RWPE1 (cell line): ENCODE results near the gene CDH3.

ENCODE experiments used
- CTCF ChIA-PET: fragments of 350-600 bp; sonication (Branson Sonifier 250); formaldehyde crosslinking; extraction: SDS; loops from one replicate; lab custom pipeline; 2021; lab: Yijun Ruan, JAX
- POLR2A ChIA-PET: fragments of 400-600 bp; formaldehyde crosslinking; extraction: SDS; loops from one replicate; lab custom pipeline; 2020; ENCODE audit warnings: antibody characterized with exemption; ENCODE audit not compliant: low non-redundant PET; lab: Yijun Ruan, JAX
- DNase-seq: peaks from one replicate; pipeline ENCODE4 v3.0.0; 2012; ENCODE audit warnings: low spot score
- H3K27ac ChIP-seq: fragments of 450-650 bp; 2 replicates; pipeline ENCODE4 v1.5.1; 2017
- TF ChIP-seq, protein P1 (sequence below): fragments of 450-650 bp; conservative IDR thresholded peaks from 2 replicates; pipeline ENCODE4 v1.5.1; 2017; ENCODE audit warnings: low read depth, mild to moderate bottlenecking

The CDH3 gene

DNA sequence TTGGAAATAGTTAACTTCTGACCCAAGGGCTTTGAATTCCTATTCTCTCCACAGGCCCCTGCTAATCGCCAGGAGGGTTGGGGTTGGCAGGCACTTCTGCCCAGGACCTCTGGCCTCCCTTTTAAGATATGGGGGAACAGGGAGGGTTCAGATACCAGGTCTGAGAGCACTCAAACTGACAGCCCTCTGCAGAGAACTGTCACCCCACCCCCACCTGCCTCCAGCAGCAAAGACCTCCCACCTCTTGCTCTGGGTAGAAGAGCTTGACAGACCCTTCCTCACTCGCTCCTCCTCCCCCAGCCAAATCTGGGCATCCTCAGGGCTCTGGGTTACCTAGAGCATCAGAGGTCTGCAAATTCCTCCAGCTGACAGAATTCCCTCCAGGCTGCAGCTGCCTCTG is 11.6 kb downstream of the CDH3 start:
- ChIA-PET POLR2A (no interaction called here), CTCF (interaction anchor here (2.1 kb wide), 1 partner anchor 12 kb away, joined by 9 read pairs; no protein-coding TSS in a partner anchor)
- peak overlapping the region; percentile 99 for H3K27ac ChIP-seq
- no peak for DNase-seq
- TF ChIP-seq, protein P1, sequence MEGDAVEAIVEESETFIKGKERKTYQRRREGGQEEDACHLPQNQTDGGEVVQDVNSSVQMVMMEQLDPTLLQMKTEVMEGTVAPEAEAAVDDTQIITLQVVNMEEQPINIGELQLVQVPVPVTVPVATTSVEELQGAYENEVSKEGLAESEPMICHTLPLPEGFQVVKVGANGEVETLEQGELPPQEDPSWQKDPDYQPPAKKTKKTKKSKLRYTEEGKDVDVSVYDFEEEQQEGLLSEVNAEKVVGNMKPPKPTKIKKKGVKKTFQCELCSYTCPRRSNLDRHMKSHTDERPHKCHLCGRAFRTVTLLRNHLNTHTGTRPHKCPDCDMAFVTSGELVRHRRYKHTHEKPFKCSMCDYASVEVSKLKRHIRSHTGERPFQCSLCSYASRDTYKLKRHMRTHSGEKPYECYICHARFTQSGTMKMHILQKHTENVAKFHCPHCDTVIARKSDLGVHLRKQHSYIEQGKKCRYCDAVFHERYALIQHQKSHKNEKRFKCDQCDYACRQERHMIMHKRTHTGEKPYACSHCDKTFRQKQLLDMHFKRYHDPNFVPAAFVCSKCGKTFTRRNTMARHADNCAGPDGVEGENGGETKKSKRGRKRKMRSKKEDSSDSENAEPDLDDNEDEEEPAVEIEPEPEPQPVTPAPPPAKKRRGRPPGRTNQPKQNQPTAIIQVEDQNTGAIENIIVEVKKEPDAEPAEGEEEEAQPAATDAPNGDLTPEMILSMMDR, result no peak

DNA sequence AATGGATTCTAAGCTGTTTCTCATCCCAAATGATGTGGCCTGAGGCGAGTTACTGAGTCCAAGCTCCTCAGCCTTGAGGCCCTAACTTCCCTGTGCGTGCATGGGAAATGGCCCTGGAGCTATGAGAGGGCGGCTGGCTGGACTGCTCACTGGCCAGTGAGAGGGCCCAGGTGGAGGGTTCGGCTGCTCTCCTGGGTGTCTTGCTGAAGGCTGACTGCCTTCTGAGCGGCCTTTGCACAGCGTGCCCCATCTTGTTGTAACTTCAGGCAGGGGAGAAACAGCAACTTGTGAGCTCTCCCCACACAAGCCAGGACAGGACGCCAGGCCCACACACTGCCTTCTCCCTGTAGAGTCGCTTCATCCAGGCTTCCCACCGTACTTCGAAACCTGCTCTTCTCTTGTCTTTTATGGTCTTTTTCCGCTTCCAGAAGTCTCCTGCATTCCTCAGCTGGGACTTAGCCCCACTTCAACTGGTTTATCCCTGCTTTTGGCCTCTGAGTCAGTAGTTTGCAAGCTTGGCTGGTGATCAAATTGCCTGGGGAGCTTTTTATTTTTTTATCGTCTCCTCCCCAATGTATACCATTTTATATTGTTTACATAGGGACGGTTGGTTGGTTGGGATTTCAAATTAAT is 13.3 kb downstream of the CDH3 start:
- peak; percentile 94 for DNase-seq
- H3K27ac ChIP-seq, result peak overlapping the region; percentile 99
- ChIA-PET POLR2A (interaction anchor here (0.6 to 1.2 kb wide), 3 partner anchors 10 to 190 kb away, joined by 3 to 6 read pairs (median 6); partner anchors contain the start of gene CDH3), CTCF (interaction anchor here (0.6 to 2.1 kb wide), 4 partner anchors 10 to 68 kb away, joined by 3 to 15 read pairs (median 7); no protein-coding TSS in a partner anchor)
- TF ChIP-seq, protein P1, result no peak

DNA sequence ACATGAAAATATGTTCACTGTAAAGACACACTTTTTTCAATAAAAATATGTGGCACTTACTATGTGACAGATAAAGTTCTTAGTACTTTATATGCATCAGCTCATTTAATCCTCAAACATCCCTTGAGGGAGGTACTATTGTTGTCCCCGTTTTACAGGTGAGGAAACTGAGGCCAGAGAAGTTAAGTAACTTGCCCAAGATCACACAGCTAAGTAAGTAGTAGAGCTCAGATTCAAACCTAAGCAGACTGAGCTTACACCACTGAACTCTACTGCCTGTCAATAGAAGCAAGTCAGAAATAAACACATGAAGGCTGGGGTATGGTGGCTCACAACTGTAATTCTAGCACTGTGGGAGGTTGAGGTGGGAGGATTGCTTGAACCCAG is 13.9 kb downstream of the CDH3 start:
- no peak for DNase-seq
- peak overlapping the region; percentile 99 for H3K27ac ChIP-seq
- ChIA-PET CTCF (interaction anchor here (0.6 to 2.1 kb wide), 4 partner anchors 9 to 68 kb away, joined by 3 to 15 read pairs (median 7); no protein-coding TSS in a partner anchor), POLR2A (interaction anchor here (0.7 kb wide), 1 partner anchor 11 kb away, joined by 6 read pairs; no protein-coding TSS in a partner anchor)
- TF ChIP-seq, protein P1, result no peak

- ChIA-PET CTCF (interaction anchor here (0.5 kb wide), 1 partner anchor 91 kb away, joined by 4 read pairs; no protein-coding TSS in a partner anchor), POLR2A (no interaction called here)
- TF ChIP-seq, protein P1, result no peak
- H3K27ac ChIP-seq, result peak overlapping the region; percentile 99
- DNase-seq, result no peak
Observed at GRCh38 chr16:68659412-68660358, 14.6 kb downstream of the CDH3 start.

GRCh38 chr16:68660359-68660795 is 15.3 kb downstream of the CDH3 start:
- H3K27ac ChIP-seq, result peak overlapping the region; percentile 96
- DNase-seq, result no peak
- ChIA-PET CTCF (no interaction called here), POLR2A (no interaction called here)
- TF ChIP-seq, protein P1, result no peak

DNA sequence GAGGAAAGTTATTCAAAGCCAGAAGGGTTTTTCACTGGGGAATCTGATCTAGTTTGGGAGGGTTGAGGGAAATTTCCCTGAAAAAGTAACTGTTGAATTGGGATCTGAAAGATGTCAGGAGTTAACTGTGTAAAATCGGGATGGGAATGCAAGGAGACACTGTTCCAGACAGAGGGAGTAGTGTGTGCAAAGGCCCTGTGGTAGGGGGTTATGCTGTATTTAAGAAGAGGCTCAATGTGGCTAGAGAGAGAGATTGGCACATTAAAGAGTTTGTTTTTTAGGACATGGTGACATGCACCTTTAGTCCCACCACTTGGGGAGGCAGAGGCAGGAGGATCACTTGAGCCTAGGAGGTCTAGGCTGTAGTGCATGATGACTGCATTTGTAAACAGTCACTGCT is 16.9 kb downstream of the CDH3 start:
- TF ChIP-seq, protein P1, result no peak
- CTCF ChIA-PET, result no interaction called here
- no peak for DNase-seq
- POLR2A ChIA-PET, result no interaction called here
- H3K27ac ChIP-seq, result peak overlapping the region; percentile 50
